Body of pancreas (tissue), 4 donors: ENCODE data around the gene KCTD10. TPM values are rescaled to one million over a fixed set of nuclear protein-coding genes. Genes with fewer than 3 reads are reported as not detected.

Experiments
- ATAC-seq: fragments of 150-250 bp; one replicate; pipeline ENCODE4 v1.9.1; 2016
- DNase-seq, 4 donors: peaks; one replicate each; pipeline ENCODE4 v3.0.0-alpha.2; 2019
- H3K27ac ChIP-seq, 4 donors: fragments of 200-600 bp; sonication (generic); 1 replicate in 3 of 4; 2 replicates in 1 of 4; pipeline versions ENCODE4 v1.5.1 to v1.6.1; 2016 to 2019; ENCODE audit warnings: mild to moderate bottlenecking in 1 of 4, mixed read lengths in 1 of 4, moderate library complexity in 1 of 4
- H3K27me3 ChIP-seq, 2 donors: fragments of 200-600 bp; sonication (generic); one replicate each; pipeline ENCODE4 v1.6.0; 2016; ENCODE audit warnings: mild to moderate bottlenecking in 1 of 2
- H3K36me3 ChIP-seq, 2 donors: fragments of 200-600 bp; sonication (generic); replicated peaks in 1 of 2; 2 replicates each; pipeline ENCODE4 v1.5.1; 2016; ENCODE audit warnings: low read depth in 2 of 2; ENCODE audit not compliant: insufficient read depth in 1 of 2
- H3K4me1 ChIP-seq: fragments of 200-600 bp; sonication (generic); one replicate; pipeline ENCODE4 v1.6.0; 2016
- H3K4me3 ChIP-seq, 2 donors: fragments of 200-600 bp; sonication (generic); 1 replicate in 1 of 2; 2 replicates in 1 of 2; pipeline ENCODE4 v1.5.1; 2016 to 2019
- H3K9me3 ChIP-seq, 3 donors: fragments of 200-600 bp; sonication (generic); 1 replicate in 2 of 3; 2 replicates in 1 of 3; pipeline ENCODE4 v1.5.1; 2016
- CTCF ChIP-seq, 7 experiments: fragments of 450-650 bp in 4 of 7; fragments of 200-600 bp in 3 of 7; sonication (generic) in 3 of 7; IDR thresholded peaks; one replicate each; pipeline ENCODE4 v1.5.1; 2016 to 2019; ENCODE audit warnings: antibody characterized with exemption in 7 of 7
- POLR2A ChIP-seq, 3 donors: fragments of 450-650 bp; IDR thresholded peaks; one replicate each; pipeline ENCODE4 v1.6.1; 2016; ENCODE audit warnings: antibody characterized with exemption in 3 of 3, mild to moderate bottlenecking in 2 of 3
- WGBS, 2 donors: methylation state at CpG; one replicate each; pipeline ENCODE4 v1.1.5; 2017; 5-methylcytosine and 5-hydroxymethylcytosine counted together
- intact Hi-C: fragments of 100-400 bp; cut with DNase I; formaldehyde crosslinking; loops from one replicate; pipeline ENCODE4 v1.15.1; 2023
- total RNA-seq, 2 donors: library from RNA; depleted of rRNA; stranded (reverse); fragments of >200 nt; gene quantifications; one replicate each; pipeline ENCODE4 v1.1.0, GENCODE V29; 2016

Gene KCTD10
- total RNA-seq, 2 donors from 2014 or later = 18.2 to 28.3 TPM

- intact Hi-C loops = no loop called here
- Histone ChIP-seq H3K4me1 (no peaks in the 10 kb centered on the region), H3K36me3 (peaks cover 6 to 27% of the 10 kb centered on the region in 2 donors), H3K27ac (no peak overlapping the region), H3K27me3 (no peaks in the 10 kb centered on the region), H3K9me3 (no peaks in the 10 kb centered on the region), H3K4me3 (no peak overlapping the region)
- no peak for TF ChIP-seq POLR2A (IDR thresholded peaks at IDR 0.05)
- no peak for TF ChIP-seq CTCF (IDR thresholded peaks at IDR 0.05)
- 87 to 90% methylated on average over 4 of the region's 4 CpGs for WGBS, 2 donors
- no peak for DNase-seq
- ATAC-seq = no peak
These were observed 36.9 kb upstream of the KCTD10 start for GRCh38 chr12:109513977-109514376.

GRCh38 chr12:109513051-109513450 is 36.0 kb upstream of the KCTD10 start:
- TF ChIP-seq POLR2A (IDR thresholded peaks at IDR 0.05) (no peak), CTCF (IDR thresholded peaks at IDR 0.05) (no peak)
- 74 to 75% methylated on average over 8 of the region's 8 CpGs for WGBS, 2 donors
- no peaks in the 10 kb centered on the region for H3K4me1 ChIP-seq
- intact Hi-C loops = no loop called here
- H3K27ac ChIP-seq = no peak overlapping the region
- no peaks in the 10 kb centered on the region for H3K27me3 ChIP-seq
- H3K36me3 ChIP-seq = peaks cover 6 to 33% of the 10 kb centered on the region in 2 donors
- no peak overlapping the region for H3K4me3 ChIP-seq
- H3K9me3 ChIP-seq = no peaks in the 10 kb centered on the region
- ATAC-seq (no peak), DNase-seq (no peak)

- Histone ChIP-seq H3K36me3 (peaks cover 6 to 32% of the 10 kb centered on the region in 2 donors), H3K9me3 (no peaks in the 10 kb centered on the region), H3K4me1 (no peaks in the 10 kb centered on the region), H3K27me3 (no peaks in the 10 kb centered on the region), H3K4me3 (no peak overlapping the region), H3K27ac (no peak overlapping the region)
- intact Hi-C loops = no loop called here
- no peak for DNase-seq
- no peak for ATAC-seq
- TF ChIP-seq CTCF (IDR thresholded peaks at IDR 0.05) (no peak), POLR2A (IDR thresholded peaks at IDR 0.05) (no peak)
- 79 to 85% methylated on average over 1 of the region's 1 CpG for WGBS, 2 donors
These were observed 35.5 kb upstream of the KCTD10 start for GRCh38 chr12:109512608-109513007.

GRCh38 chr12:109510196-109510595 is 33.1 kb upstream of the KCTD10 start:
- no peaks in the 10 kb centered on the region for H3K27me3 ChIP-seq
- TF ChIP-seq POLR2A (IDR thresholded peaks at IDR 0.05) (no peak), CTCF (IDR thresholded peaks at IDR 0.05) (no peak)
- no peaks in the 10 kb centered on the region for H3K4me1 ChIP-seq
- H3K4me3 ChIP-seq = no peak overlapping the region
- ATAC-seq (no peak), DNase-seq (no peak)
- H3K36me3 ChIP-seq = peaks cover 6 to 37% of the 10 kb centered on the region in 2 donors
- H3K27ac ChIP-seq = no peak overlapping the region
- intact Hi-C loops = no loop called here
- no peaks in the 10 kb centered on the region for H3K9me3 ChIP-seq
- WGBS, 2 donors = 85% methylated on average over 8 to 15 of the region's 15 CpGs

- intact Hi-C loops = no loop called here
- no peaks in the 10 kb centered on the region for H3K4me1 ChIP-seq
- ATAC-seq (no peak), DNase-seq (no peak)
- no peak overlapping the region for H3K4me3 ChIP-seq
- H3K36me3 ChIP-seq = peaks cover 0 to 32% of the 10 kb centered on the region in 2 donors
- no peak overlapping the region for H3K27ac ChIP-seq
- H3K27me3 ChIP-seq = no peaks in the 10 kb centered on the region
- WGBS, 2 donors = 71 to 85% methylated on average over 1 of the region's 1 CpG
- H3K9me3 ChIP-seq = no peaks in the 10 kb centered on the region
- no peak for TF ChIP-seq POLR2A (IDR thresholded peaks at IDR 0.05)
- TF ChIP-seq CTCF (IDR thresholded peaks at IDR 0.05) = no peak
These were observed 27.0 kb upstream of the KCTD10 start for GRCh38 chr12:109504068-109504467.
